Fibroblast of villous mesenchyme (primary cell): ENCODE measurements around the gene KLK12. TPM values are rescaled to one million over a fixed set of nuclear protein-coding genes. Genes with fewer than 3 reads are reported as not detected.

Experiments
- DNase-seq: peaks from one replicate; pipeline ENCODE4 v3.0.0-alpha.2; 2010; ENCODE audit warnings: low read depth
- H3K4me3 ChIP-seq: 2 replicates; pipeline ENCODE4 v1.5.1; 2011; ENCODE audit warnings: low read depth, mild to moderate bottlenecking, low read length
- total RNA-seq: library from RNA; depleted of rRNA; stranded (reverse); fragments of >200 nt; gene quantifications from 2 replicates; pipeline ENCODE4 v1.2.3, GENCODE V29; 2012
- TF ChIP-seq, protein P1 (sequence below): IDR thresholded peaks from 2 replicates; pipeline ENCODE4 v1.5.1; 2012; ENCODE audit warnings: low read depth, mild to moderate bottlenecking, low read length; ENCODE audit not compliant: insufficient read depth

KLK12 gene, protein sequence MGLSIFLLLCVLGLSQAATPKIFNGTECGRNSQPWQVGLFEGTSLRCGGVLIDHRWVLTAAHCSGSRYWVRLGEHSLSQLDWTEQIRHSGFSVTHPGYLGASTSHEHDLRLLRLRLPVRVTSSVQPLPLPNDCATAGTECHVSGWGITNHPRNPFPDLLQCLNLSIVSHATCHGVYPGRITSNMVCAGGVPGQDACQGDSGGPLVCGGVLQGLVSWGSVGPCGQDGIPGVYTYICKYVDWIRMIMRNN
- total RNA-seq: not detected in 2 replicates

DNA sequence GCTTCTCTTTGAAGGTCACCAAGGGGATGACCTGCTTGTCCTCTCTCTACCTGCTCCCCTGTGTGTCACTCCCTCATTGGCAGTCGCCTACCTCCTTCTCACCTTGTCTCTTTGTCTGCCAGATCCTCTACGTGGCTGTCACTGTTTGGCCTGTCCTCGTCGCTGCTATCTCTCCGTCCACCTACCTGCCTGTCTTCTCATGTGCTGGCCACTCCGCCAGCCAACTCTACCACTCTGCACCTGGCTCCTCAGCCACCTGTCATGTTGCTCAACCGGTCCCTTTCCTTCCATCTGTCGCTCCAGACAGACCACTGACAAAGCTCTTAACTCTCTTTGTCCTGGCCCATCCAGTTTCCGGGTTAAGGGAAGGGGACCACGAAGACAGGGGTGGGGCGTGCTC, at the start of gene KLK12:
KLK12 (minus strand) TSS at position 299 of the 400 bp plus-strand sequence. CDS start 381 bp downstream, outside the sequence.
- TF ChIP-seq, protein P1, sequence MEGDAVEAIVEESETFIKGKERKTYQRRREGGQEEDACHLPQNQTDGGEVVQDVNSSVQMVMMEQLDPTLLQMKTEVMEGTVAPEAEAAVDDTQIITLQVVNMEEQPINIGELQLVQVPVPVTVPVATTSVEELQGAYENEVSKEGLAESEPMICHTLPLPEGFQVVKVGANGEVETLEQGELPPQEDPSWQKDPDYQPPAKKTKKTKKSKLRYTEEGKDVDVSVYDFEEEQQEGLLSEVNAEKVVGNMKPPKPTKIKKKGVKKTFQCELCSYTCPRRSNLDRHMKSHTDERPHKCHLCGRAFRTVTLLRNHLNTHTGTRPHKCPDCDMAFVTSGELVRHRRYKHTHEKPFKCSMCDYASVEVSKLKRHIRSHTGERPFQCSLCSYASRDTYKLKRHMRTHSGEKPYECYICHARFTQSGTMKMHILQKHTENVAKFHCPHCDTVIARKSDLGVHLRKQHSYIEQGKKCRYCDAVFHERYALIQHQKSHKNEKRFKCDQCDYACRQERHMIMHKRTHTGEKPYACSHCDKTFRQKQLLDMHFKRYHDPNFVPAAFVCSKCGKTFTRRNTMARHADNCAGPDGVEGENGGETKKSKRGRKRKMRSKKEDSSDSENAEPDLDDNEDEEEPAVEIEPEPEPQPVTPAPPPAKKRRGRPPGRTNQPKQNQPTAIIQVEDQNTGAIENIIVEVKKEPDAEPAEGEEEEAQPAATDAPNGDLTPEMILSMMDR: no peak
- no peak for DNase-seq
- H3K4me3 ChIP-seq: no peak within 1 kb of the TSS

DNA sequence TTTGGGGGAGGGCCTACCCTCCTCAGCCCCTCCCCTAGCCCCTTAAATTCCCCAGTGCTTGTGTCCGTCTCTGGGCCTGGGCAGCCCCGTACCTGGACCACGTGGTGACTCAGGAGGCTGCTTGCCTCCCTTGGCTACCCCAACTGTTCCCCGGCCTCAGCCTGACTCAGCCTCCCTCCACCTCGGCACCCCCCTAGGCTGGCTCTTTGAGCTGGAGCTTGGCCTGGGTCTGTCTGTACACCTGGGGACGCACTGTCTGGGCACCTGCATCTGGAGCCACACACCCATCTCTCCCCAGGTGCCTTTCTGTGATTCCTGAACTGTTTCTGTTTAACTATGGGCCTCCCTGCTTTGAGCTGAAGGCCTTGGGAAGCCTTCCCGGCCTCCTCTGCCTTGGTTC, 49.7 kb upstream of the KLK12 start:
- no peak for DNase-seq
- no peak overlapping the region for H3K4me3 ChIP-seq
- TF ChIP-seq, protein P1: no peak

DNA sequence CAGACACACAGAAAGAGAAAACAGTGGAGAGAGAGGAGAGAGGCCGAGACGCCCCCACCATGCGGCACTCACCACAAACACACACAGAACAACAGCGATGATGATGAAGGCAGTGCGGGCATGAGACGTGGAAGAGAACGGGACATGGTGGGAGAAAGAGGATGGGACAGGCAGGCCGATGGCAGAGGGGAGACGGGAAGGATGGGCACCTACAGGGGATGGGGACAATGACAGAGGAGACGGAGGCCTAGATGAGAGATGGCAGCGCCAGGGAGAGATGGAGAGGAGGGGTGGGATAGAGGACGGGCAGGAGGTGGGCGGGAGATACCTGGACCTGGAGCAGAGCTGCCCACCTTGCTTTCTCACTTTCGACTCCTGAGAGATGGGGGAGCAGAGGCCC, 49.0 kb upstream of the KLK12 start:
- H3K4me3 ChIP-seq: no peak overlapping the region
- TF ChIP-seq, protein P1: no peak
- DNase-seq: no peak

DNA sequence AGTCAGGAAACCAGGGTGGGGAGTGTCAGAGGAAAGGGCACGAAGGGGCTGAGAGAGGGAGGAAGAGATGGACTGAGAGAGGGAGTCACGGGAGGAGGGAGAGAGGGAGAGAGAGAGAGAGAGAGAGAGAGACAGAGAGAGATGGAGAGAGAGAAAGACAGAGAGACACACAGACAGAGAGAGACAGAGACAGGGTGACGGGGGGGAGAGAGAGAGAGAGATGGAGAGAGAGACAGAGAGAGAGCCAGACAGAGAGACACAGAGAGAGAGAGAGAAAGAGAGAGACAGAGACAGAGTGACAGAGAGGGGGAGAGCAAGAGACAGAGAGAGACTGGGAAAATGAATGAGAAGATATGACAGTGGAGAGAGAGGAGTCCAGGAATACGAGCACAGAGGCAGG, 48.4 kb upstream of the KLK12 start:
- no peak overlapping the region for H3K4me3 ChIP-seq
- DNase-seq: no peak
- TF ChIP-seq, protein P1: no peak

DNA sequence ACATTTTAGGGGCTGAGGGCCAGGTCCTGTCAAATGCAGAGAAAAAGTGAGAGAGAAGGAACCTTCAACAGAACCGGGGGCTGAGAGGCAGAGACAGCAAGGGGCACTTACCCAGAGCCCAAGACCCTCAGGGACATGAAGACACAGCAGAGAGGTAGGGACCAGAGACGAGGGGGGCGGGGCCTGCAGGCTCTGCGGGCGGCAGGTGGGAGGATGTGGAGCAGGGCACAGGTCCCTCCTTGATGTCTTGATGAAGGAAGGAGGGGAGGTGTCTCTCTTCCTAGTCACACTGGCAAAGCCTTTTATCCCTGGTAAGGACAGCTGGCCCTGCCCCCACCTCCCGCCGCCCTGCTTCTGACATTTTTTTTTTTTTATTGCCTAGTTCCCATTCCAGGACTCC, 47.8 kb upstream of the KLK12 start, which contains the start of gene KLK14:
KLK14 (minus strand) TSS at position 277 of the 400 bp plus-strand sequence; CDS start at position 4, 273 bp downstream.
- no peak within 1 kb of the TSS for H3K4me3 ChIP-seq
- TF ChIP-seq, protein P1: no peak
- DNase-seq: no peak

DNA sequence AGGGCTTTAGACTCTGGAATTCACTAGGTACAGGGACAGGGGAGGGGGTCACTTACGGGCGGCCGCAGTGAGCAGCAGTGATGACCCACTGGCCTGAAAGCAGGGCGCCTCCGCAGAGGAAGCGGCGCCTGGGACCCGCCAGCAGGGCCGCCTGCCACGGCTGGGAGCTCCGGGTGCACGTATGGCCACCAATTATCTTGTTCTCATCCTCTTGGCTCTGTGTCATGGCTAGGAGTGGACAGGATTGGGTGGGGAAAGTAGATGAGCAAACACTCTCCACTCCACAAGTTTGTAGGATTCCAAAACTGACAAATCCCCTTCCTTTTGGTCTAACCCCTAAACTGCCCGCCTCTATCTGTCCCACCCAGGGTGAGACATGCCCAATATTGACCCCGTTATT, 46.7 kb upstream of the KLK12 start:
- TF ChIP-seq, protein P1: no peak
- no peak for DNase-seq
- no peak overlapping the region for H3K4me3 ChIP-seq

DNA sequence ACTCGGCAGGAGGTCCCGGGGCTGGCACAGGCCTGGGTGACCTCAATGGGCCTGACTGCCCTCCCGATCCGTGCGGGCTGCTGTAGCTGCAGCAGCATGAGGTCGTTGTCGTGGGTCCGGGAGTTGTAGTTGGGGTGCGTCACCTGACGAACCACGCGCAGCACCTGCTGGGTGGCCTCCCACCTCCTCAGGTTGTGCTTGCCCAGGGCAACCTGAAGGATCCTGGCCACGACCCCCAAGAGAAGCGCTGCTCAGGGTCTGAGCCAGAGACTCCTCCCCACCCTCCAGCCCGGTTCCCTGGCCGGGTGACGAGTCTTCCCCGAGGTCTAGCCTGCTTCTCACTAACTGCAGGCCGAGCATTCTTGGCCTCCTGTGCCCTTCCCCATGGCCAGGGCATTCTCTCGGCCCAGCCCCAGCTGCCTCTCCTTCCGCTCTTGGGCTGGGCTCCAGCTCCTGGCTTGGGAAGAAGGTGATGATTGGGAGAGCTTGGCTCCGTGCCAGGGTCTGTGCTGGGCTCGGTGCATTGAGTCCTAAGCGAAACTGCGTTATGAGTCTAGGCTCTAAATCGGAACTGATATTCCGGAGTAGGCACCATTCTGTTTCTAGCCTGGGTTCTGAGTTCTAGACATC, 44.8 kb upstream of the KLK12 start:
- TF ChIP-seq, protein P1: no peak
- H3K4me3 ChIP-seq: no peak overlapping the region
- no peak for DNase-seq
